GM18870 (cell line): Measurements from ENCODE around the gene DOCK10.

ENCODE experiments used
- ATAC-seq: cut with Tn5 transposase; IDR thresholded peaks from one replicate; pipeline ENCODE4 v1.9.1; 2021; ENCODE audit warnings: moderate library complexity; ENCODE audit not compliant: unreplicated experiment

Gene DOCK10

DNA sequence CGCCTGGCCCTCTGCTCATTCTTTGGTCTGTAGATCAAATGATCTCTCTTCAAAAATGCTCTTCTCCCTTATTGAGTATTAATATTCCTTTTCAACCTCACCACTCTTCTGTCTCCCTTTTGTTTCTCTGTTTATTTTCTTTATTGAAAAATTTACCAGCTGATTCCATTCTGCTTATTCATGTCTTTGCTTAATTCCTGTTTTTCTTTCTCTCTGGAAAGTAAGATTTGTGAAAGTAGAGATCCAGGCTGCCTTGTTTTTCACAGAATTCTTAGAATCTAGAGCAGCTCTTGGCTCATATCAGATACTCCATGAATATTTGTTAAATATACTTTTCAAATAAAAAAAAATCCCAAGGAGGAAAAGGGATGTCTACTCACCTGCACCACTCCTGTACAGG is 157.0 kb downstream of the DOCK10 start:
- ATAC-seq: no peak

DNA sequence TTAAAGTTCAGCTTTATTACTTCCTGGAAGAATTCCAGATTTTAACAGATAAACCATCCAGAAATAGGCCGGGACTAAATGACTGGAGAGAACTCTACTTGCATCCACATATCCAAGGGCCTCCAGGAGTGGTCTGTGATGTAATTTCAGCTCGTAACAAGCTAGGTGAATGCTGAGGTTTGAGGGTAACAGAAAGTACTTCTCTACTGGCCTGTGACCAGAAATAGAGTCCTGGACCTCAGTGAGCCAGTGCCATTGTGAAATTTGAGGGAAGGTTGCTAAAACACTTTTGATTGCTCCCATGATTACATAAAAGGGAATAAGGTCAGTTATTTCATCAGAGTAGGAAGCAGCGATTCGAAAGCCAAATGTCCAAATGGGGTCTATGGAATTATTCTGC is 158.1 kb downstream of the DOCK10 start:
- ATAC-seq: no peak

GRCh38 chr2:224883700-224884099 is 158.6 kb downstream of the DOCK10 start:
- no peak for ATAC-seq

DNA sequence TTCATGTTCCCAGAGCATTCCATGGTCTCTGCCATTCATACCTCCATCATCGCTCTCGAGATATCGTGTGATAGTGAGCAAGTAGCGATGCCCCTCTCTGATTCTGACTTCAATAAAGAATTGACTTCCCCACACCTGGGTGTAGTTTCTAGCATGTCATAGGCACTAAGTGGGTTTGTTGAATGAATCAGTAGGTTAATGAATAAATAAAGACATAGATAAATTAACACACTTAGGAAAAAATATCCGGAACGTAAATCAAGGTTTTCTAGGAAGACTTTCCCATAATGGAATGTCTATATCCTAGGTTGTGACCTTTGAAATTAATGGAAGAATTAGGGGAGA is 159.1 kb downstream of the DOCK10 start:
- no peak for ATAC-seq

- no peak for ATAC-seq
Measured at GRCh38 chr2:224882291-224883171, 159.7 kb downstream of the DOCK10 start.

- ATAC-seq: no peak
Measured at GRCh38 chr2:224881846-224882245, 160.4 kb downstream of the DOCK10 start.

DNA sequence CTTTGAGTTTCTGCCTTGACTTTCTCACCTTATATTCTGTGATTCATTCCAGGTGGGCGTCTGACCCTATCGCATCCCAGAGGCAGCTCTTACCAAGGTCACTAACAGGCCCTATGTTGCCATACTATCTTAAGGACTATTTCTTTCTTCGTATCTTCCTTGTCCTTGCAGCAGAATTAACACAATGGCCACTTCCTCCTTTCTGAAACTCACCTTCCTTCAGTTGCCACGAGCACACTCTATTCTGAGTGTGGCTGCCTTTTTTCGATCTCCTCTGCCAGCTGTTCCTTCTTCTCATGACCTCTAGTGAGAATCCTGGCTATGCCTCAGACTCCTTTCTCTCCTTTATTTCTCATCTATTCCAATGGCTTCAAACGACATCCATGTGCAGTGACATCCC is 165.7 kb downstream of the DOCK10 start:
- no peak for ATAC-seq

DNA sequence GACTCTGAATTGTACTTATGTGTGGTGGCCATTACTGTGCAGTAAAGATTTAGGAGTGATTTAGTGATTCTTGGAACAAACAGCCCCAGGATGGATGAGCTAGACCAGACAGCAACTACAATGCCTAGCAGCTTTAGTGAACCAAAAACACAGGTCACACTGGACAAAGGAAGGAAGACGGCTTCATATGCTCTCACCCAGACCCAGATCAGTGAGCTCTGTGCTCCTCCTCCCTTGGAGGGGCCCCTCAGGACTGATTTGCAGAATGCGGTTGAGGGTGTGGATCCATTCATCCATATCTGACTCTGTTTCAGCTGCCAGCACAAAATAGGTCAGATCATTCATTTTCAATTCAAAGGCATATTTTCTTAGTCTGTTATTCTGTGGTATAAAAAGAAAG is 166.4 kb downstream of the DOCK10 start:
- peak; percentile 71 for ATAC-seq

DNA sequence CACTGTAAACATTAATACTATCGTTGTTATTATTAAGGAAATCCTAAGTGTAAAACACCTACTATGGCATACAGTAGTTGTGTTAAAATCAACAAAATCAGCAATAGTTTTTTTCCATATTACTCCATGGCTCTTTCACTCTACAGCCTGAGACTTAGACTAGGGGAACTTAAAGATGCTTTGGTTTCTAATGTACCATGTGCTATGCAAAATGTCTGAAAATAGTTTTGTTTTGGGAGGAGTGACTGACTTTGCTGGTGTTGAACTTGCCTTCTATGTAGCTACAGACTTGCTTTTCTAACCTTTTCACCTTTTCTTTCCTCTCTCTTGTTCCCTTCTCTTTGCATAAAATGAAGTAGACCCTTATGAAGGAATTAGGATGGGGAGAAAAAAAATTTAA is 167.1 kb downstream of the DOCK10 start:
- no peak for ATAC-seq

DNA sequence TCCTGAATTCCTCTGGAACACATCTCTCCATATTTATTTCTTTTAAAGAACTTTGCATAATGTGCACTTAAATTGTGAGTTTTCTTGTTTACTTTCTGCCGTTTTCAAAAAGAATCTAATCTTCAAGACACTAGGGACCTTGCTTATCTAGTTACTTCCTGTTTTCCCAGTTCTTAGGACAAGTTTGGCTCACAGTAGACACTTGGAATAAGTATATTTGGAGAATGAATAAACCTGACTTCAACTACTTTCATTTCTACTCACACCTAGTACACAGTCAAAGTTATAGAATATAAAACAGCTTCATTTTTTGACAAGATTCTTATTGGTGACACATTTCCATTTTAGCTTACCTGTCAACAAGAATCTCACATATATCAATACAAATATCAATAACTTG is 170.5 kb downstream of the DOCK10 start:
- ATAC-seq: no peak

- no peak for ATAC-seq
Measured at GRCh38 chr2:224870341-224870740, 171.9 kb downstream of the DOCK10 start.

DNA sequence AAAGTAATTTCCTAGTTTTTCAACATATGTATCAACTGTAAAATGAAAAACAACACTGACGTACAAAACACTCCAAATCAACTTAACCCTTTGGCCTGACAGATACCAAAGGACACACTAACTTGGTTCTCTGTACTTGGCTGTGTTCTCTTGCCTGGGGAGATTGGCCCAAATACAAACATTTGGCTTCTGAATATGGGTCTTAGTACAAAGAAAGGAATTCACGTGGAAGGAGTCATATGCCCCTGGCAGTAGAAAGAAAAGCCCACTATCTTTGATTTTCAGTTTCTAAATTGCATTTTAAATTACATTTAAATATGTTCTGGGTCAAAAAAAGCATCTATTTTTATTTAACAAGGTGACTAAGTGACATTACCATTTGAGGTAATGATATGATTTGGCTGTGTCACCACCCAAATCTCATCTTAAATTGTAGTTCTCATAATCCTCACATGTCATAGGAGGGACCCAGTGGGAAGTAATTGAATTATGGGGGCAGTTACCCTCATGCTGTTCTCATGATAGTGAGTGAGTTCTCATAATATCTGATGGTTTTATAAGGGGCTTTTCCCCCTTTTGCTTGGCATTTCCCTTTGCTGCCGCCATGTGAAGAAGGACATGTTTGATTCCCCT is 172.6 kb downstream of the DOCK10 start:
- ATAC-seq: no peak

GRCh38 chr2:224865016-224865415 is 177.3 kb downstream of the DOCK10 start:
- no peak for ATAC-seq

- no peak for ATAC-seq
Measured at GRCh38 chr2:224861266-224861665, 181.0 kb downstream of the DOCK10 start.

DNA sequence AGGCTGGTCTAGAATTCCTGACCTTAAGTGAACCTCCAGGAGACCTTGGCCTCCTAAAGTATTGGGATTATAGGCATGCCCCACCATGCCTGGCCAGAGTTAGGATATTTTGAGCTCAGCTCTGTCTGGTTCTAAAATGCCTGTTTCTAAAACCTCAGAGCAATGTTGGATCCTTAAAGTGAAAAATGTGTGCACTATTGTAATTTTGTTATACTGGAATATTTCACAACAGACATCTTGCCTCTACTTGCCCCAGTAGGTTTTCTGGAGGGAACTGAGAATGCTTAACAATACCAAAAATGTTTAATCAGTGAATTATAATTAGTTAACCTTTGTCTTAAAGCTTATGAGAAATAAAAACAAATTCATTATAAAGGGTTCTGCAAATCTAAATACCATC is 181.5 kb downstream of the DOCK10 start:
- ATAC-seq: no peak

- no peak for ATAC-seq
Measured at GRCh38 chr2:224851811-224852210, 190.5 kb downstream of the DOCK10 start.

DNA sequence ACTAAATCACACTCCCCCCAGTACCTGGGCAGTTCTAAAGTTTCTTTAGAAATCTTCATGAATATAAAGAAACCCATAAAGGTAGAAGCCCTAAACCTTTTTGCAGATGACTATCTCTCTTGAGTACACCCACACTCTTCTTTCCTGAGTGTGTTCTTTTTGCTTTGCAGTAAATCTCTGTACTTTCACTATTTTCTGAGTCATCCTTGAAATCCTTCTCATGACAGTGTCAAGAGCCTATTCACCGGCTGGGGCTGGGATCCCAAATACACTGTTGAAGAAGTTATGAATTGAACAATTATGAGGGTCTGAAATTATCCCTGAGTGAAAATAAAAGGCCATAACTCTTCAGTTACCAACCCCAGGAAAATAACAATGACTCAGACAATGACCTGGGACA is 192.2 kb downstream of the DOCK10 start:
- ATAC-seq: no peak

GRCh38 chr2:224849264-224849663 is 193.0 kb downstream of the DOCK10 start:
- ATAC-seq: no peak

GRCh38 chr2:224847961-224848850 is 194.1 kb downstream of the DOCK10 start:
- no peak for ATAC-seq

DNA sequence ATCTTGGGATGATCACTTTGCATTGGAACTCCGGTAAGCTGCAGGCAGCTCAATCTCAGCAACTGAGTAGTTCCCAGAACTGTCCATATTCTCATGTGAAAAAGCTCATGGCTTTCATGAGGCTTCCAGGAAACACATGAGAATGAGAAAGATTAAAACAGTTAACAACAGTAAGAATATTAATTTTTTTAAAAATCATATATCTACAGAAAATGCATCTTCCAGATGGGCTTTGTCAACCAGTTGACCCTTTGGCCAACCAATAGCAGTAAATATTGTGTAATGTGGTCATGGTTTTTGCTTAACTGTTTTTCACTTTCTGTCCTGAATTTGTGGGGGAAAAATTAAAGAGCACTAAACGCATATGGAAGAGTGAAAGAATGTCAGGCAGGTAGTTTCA is 194.9 kb downstream of the DOCK10 start:
- ATAC-seq: no peak

DNA sequence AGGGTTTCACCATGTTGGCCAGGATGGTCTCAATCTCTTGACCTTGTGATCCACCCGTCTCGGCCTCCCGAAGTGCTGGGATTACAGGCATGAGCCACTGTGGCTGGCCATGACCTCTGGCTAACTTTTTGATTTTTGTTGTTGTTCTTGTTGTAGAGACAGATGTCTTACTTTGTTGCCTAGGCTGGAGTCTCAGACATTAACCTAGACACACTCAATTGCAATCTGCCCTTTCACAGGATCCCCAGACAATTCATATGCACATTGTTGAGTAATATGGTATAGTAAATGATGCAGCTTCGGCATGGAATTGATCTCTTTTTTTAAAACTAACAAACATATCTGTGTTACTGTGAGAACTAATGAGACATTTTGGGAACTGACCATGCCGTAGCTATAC is 195.6 kb downstream of the DOCK10 start:
- no peak for ATAC-seq

DNA sequence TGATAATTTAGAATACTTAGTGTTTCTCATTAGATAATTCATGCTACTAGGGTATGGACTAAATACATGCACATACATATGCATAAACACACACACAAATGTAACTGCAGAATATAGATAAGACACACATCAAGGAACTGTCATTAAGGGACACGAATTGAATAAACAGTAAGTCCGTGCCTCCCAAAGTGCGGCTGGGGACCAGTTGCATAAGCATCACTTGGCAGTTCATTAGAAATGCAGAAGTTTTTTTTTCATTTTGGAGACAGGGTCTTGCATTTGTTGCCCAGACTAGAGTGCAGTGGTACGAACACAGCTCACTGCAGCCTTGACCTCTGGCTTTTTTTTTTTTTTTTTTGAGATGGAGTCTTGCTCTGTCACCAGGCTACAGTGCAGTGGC is 196.1 kb downstream of the DOCK10 start:
- no peak for ATAC-seq
